CD14-positive monocyte (primary cell): Measurements from ENCODE around the gene KHK. TPM values are rescaled to one million over a fixed set of nuclear protein-coding genes. Genes with fewer than 3 reads are reported as not detected.

Experiments used
- DNase-seq, 3 donors: peaks; one replicate each; pipeline ENCODE4 v3.0.0-alpha.2; 2011 to 2022
- H2AFZ ChIP-seq: 2 replicates; pipeline ENCODE4 v1.6.0; 2012; ENCODE audit warnings: mild to moderate bottlenecking, low read depth, low read length, inconsistent platforms; ENCODE audit not compliant: insufficient read depth, poor library complexity, severe bottlenecking
- H3K27ac ChIP-seq, 2 donors: 1 replicate in 1 of 2; 2 replicates in 1 of 2; pipeline ENCODE4 v1.5.1; 2012 to 2013; ENCODE audit warnings: low read length in 2 of 2, control low read depth in 1 of 2, inconsistent platforms in 1 of 2, low read depth in 1 of 2, mild to moderate bottlenecking in 1 of 2
- H3K27me3 ChIP-seq, 2 donors: one replicate each; pipeline versions ENCODE4 v1.6.0 to v1.6.1; 2011 to 2013; ENCODE audit warnings: low read length in 2 of 2; ENCODE audit not compliant: control insufficient read depth in 2 of 2, insufficient read depth in 2 of 2
- H3K36me3 ChIP-seq, 2 donors: replicated peaks in 1 of 2; 1 replicate in 1 of 2; 2 replicates in 1 of 2; pipeline versions ENCODE4 v1.5.1 to v1.6.1; 2012 to 2013; ENCODE audit warnings: low read length in 2 of 2, control low read depth in 1 of 2, inconsistent platforms in 1 of 2, mild to moderate bottlenecking in 1 of 2; ENCODE audit not compliant: insufficient read depth in 2 of 2, control insufficient read depth in 1 of 2
- H3K4me1 ChIP-seq, 2 donors: 1 replicate in 1 of 2; 2 replicates in 1 of 2; pipeline versions ENCODE4 v1.5.1 to v1.6.1; 2012 to 2013; ENCODE audit warnings: low read length in 2 of 2, control low read depth in 1 of 2, inconsistent platforms in 1 of 2, mild to moderate bottlenecking in 1 of 2, moderate library complexity in 1 of 2; ENCODE audit not compliant: insufficient read depth in 2 of 2, control insufficient read depth in 1 of 2
- H3K4me2 ChIP-seq: replicated peaks from 2 replicates; pipeline ENCODE3; 2012; ENCODE audit warnings: low read length, moderate library complexity, mild to moderate bottlenecking; ENCODE audit not compliant: poor library complexity, severe bottlenecking; ENCODE audit errors: extremely low read depth
- H3K4me3 ChIP-seq, 3 experiments: fragments of 200-600 bp in 1 of 3; sonication (generic) in 1 of 3; replicated peaks in 1 of 3; 1 replicate in 2 of 3; 2 replicates in 1 of 3; pipeline ENCODE4 v1.5.1; 2011 to 2013; ENCODE audit warnings: low read length in 3 of 3, mild to moderate bottlenecking in 3 of 3, control low read depth in 2 of 3, low read depth in 2 of 3, inconsistent platforms in 1 of 3, moderate library complexity in 1 of 3
- H3K79me2 ChIP-seq: 2 replicates; pipeline ENCODE4 v1.6.0; 2012; ENCODE audit warnings: mild to moderate bottlenecking, control low read depth, inconsistent platforms, low read length, moderate library complexity; ENCODE audit not compliant: insufficient read depth
- H3K9ac ChIP-seq: 2 replicates; pipeline ENCODE4 v1.6.0; 2017; ENCODE audit warnings: low read length, mild to moderate bottlenecking; ENCODE audit not compliant: insufficient read depth, poor library complexity, severe bottlenecking
- H3K9me3 ChIP-seq, 2 donors: replicated peaks in 1 of 2; 1 replicate in 1 of 2; 2 replicates in 1 of 2; pipeline versions ENCODE4 v1.5.1 to v1.6.1; 2012 to 2013; ENCODE audit warnings: low read length in 2 of 2, control low read depth in 1 of 2; ENCODE audit not compliant: control insufficient read depth in 1 of 2, insufficient read depth in 1 of 2
- H4K20me1 ChIP-seq: 2 replicates; pipeline ENCODE4 v1.6.0; 2012; ENCODE audit warnings: mild to moderate bottlenecking, low read length, control low read depth, moderate library complexity; ENCODE audit not compliant: insufficient read depth
- H3K27ac Mint-ChIP-seq, 7 donors: one replicate each; pipeline ENCODE4 v1.8.0; 2020; ENCODE audit warnings: mild to moderate bottlenecking in 7 of 7, mixed read lengths in 7 of 7, moderate library complexity in 6 of 7, inconsistent platforms in 2 of 7
- H3K27me3 Mint-ChIP-seq, 3 donors: one replicate each; pipeline ENCODE4 v1.8.0; 2021 to 2022; ENCODE audit warnings: low read depth in 3 of 3, mild to moderate bottlenecking in 3 of 3, mixed read lengths in 3 of 3, moderate library complexity in 3 of 3, inconsistent platforms in 1 of 3
- H3K36me3 Mint-ChIP-seq, 2 donors: one replicate each; pipeline ENCODE4 v1.8.0; 2020; ENCODE audit warnings: mixed read lengths in 2 of 2, inconsistent platforms in 1 of 2, mild to moderate bottlenecking in 1 of 2
- H3K4me1 Mint-ChIP-seq: one replicate; pipeline ENCODE4 v1.8.0; 2020; ENCODE audit warnings: mild to moderate bottlenecking, mixed read lengths
- H3K4me3 Mint-ChIP-seq, 2 donors: one replicate each; pipeline ENCODE4 v1.8.0; 2020; ENCODE audit warnings: mild to moderate bottlenecking in 2 of 2, mixed read lengths in 2 of 2, moderate library complexity in 1 of 2
- H3K9me3 Mint-ChIP-seq, 7 donors: one replicate each; pipeline ENCODE4 v1.8.0; 2020 to 2022; ENCODE audit warnings: mixed read lengths in 7 of 7, mild to moderate bottlenecking in 6 of 7, moderate library complexity in 6 of 7, inconsistent platforms in 2 of 7
- CTCF ChIP-seq: fragments of 200-600 bp; IDR thresholded peaks from one replicate; pipeline ENCODE4 v1.8.0; 2022; ENCODE audit warnings: antibody characterized with exemption, mild to moderate bottlenecking
- WGBS: methylation state at CpG from one replicate; pipeline ENCODE4 v1.1.5; 2013; ENCODE audit warnings: missing lambda C conversion rate; ENCODE audit not compliant: insufficient coverage; 5-methylcytosine and 5-hydroxymethylcytosine counted together
- intact Hi-C, 2 donors: fragments of 100-400 bp; cut with micrococcal nuclease; formaldehyde crosslinking; loops; one replicate each; pipeline versions ENCODE4 v1.15.0 to v1.15.1; 2023
- polyA plus RNA-seq, 3 donors: library from polyadenylated mRNA; depleted of rRNA in 1 of 3; unstranded in 2 of 3; stranded (reverse) in 1 of 3; fragments of 300-500 nt in 2 of 3; fragments of >200 nt in 1 of 3; fragmentation: Illumina TruSeq in 2 of 3; gene quantifications; 1 replicate in 2 of 3; 2 replicates in 1 of 3; pipeline ENCODE4 v1.2.3, GENCODE V29; 2012 to 2021

Gene KHK
- polyA plus RNA-seq, 3 donors: 3.4 to 7.3 (median 6.6) TPM

DNA sequence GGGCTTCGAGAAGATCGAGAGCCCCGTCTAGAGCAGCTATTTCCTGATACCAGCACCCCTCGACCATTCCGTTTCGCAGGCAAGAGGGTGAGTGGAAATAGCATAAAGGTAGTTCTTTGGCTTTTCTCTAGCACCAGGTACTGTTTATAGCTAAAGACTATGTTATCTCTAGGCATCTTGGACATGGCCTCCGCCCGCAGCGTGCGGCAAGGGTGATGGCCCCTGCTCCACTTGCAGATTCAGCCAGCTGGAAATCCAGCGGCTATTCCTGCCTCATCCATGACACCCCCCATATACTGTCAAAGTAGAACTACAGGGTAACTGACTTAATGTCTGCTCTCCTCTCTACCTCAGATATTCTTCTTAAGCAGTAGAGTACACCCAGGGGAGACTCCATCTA lies 31.9 kb upstream of the KHK start:
- Histone ChIP-seq H3K27ac (no peak overlapping the region), H3K4me2 (no peak overlapping the region), H3K36me3 (peaks cover 10 to 50% of the 10 kb centered on the region in 2 donors), H2AFZ (no peak overlapping the region), H3K4me1 (peaks cover 14 to 25% of the 10 kb centered on the region in 2 donors), H3K9ac (no peak overlapping the region), H4K20me1 (no peaks in the 10 kb centered on the region), H3K79me2 (no peaks in the 10 kb centered on the region), H3K4me3 (no peak overlapping the region), H3K27me3 (peaks cover 0 to under 1% of the 10 kb centered on the region in 2 donors), H3K9me3 (no peaks in the 10 kb centered on the region)
- intact Hi-C loops: loop anchor here (5.0 kb wide), 1 partner anchor 33 kb away; the partner anchor contains the start of gene KHK (in 2 of the 2)
- H3K27me3 Mint-ChIP-seq: peaks cover 1 to 8% (median 6%) of the 10 kb centered on the region in 3 donors
- no peak for TF ChIP-seq CTCF
- H3K27ac Mint-ChIP-seq: no peak overlapping the region
- no peak overlapping the region for H3K4me3 Mint-ChIP-seq
- no peak for DNase-seq
- 96% methylated on average over 8 of the region's 11 CpGs for WGBS
- peaks cover 29 to 39% of the 10 kb centered on the region in 2 donors for H3K36me3 Mint-ChIP-seq
- peaks cover 14% of the 10 kb centered on the region for H3K4me1 Mint-ChIP-seq
- no peaks in the 10 kb centered on the region for H3K9me3 Mint-ChIP-seq

GRCh38 chr2:27057184-27057583 lies 29.4 kb upstream of the KHK start:
- Mint-ChIP-seq H3K4me1 (peaks cover 3% of the 10 kb centered on the region), H3K4me3 (no peak overlapping the region)
- no peak overlapping the region for H3K27ac ChIP-seq

More at GRCh38 chr2:27057184-27057583, 29.4 kb upstream of the KHK start:
- intact Hi-C loops: no loop called here
- Histone ChIP-seq H3K9ac (no peak overlapping the region), H3K9me3 (no peaks in the 10 kb centered on the region), H4K20me1 (no peaks in the 10 kb centered on the region), H3K36me3 (peaks cover 18 to 53% of the 10 kb centered on the region in 2 donors), H3K79me2 (no peaks in the 10 kb centered on the region), H3K27me3 (no peaks in the 10 kb centered on the region), H2AFZ (no peak overlapping the region), H3K4me1 (peaks cover 2 to 3% of the 10 kb centered on the region in 2 donors), H3K4me2 (no peak overlapping the region), H3K4me3 (no peak overlapping the region)
- Mint-ChIP-seq H3K27me3 (no peaks in the 10 kb centered on the region), H3K9me3 (no peaks in the 10 kb centered on the region), H3K36me3 (peaks cover 32 to 54% of the 10 kb centered on the region in 2 donors), H3K27ac (no peak overlapping the region)
- WGBS: 100% methylated on average over 1 of the region's 6 CpGs
- TF ChIP-seq CTCF: no peak
- DNase-seq: no peak
